ENCODE results near the gene SRP68.
"Not testable (repeated sequence)": the region's sequence is repeated elsewhere in the genome, so short reads cannot be mapped to it uniquely, and the experiment has no call there.

Gene SRP68

GRCh38 chr17:76089680-76090516 lies 17.6 kb upstream of the SRP68 start:
- no peak for DNase-seq

GRCh38 chr17:76088868-76089576 lies 16.7 kb upstream of the SRP68 start:
- DNase-seq: no peak

- no peak for DNase-seq
These were observed 15.9 kb upstream of the SRP68 start for GRCh38 chr17:76088041-76088867.

- DNase-seq: no peak
These were observed 15.2 kb upstream of the SRP68 start for GRCh38 chr17:76087531-76087930.

GRCh38 chr17:76086384-76086783 lies 14.1 kb upstream of the SRP68 start:
- no peak for DNase-seq

GRCh38 chr17:76085731-76086366 lies 13.5 kb upstream of the SRP68 start:
- DNase-seq: no peak

- DNase-seq: no peak
These were observed 12.9 kb upstream of the SRP68 start for GRCh38 chr17:76085066-76085730.

- DNase-seq: no peak
These were observed 11.3 kb upstream of the SRP68 start for GRCh38 chr17:76083536-76084182.

GRCh38 chr17:76082326-76083251 lies 10.3 kb upstream of the SRP68 start:
- DNase-seq: no peak

- peak in 1 of 2 experiments; percentile 36 for DNase-seq
These were observed 9.2 kb upstream of the SRP68 start for GRCh38 chr17:76081295-76082210.

- DNase-seq: no peak
These were observed 8.5 kb upstream of the SRP68 start for GRCh38 chr17:76080768-76081287.

GRCh38 chr17:76079956-76080767 lies 7.8 kb upstream of the SRP68 start:
- peak in 1 of 2 experiments; percentile 62 for DNase-seq

GRCh38 chr17:76079535-76079955 lies 7.2 kb upstream of the SRP68 start:
- DNase-seq: no peak

- DNase-seq: peak in 1 of 2 experiments; percentile 33
These were observed 6.7 kb upstream of the SRP68 start, which contains the start of gene ZACN for GRCh38 chr17:76078860-76079534. Gene ZACN (plus strand): TSS chr17:76079182. CDS start chr17:76079265, 83 bp downstream.

- DNase-seq: not testable (repeated sequence)
These were observed 6.1 kb upstream of the SRP68 start for GRCh38 chr17:76078370-76078769.

GRCh38 chr17:76077584-76078110 lies 5.3 kb upstream of the SRP68 start:
- DNase-seq: peak in 1 of 2 experiments; percentile 47
